Suprapubic skin (tissue), 3 donors: Measurements from ENCODE around the gene RALGDS.

Source experiments
- CTCF ChIP-seq, 2 donors: fragments of 200-600 bp in 1 of 2; fragments of 450-650 bp in 1 of 2; sonication (generic) in 1 of 2; IDR thresholded peaks; one replicate each; pipeline ENCODE4 v1.5.1; 2016 to 2019; ENCODE audit warnings: antibody characterized with exemption in 2 of 2, mild to moderate bottlenecking in 1 of 2, moderate library complexity in 1 of 2
- POLR2AphosphoS5 ChIP-seq, 3 donors: sonication (generic); formaldehyde crosslinking; IDR thresholded peaks; one replicate each; pipeline ENCODE4 v1.6.1; 2017; ENCODE audit warnings: antibody characterized with exemption in 3 of 3

- TF ChIP-seq CTCF (IDR thresholded peaks at IDR 0.05) (no peak), POLR2AphosphoS5 (IDR thresholded peaks at IDR 0.05) (no peak)
These were observed 40.9 kb downstream of the RALGDS start for GRCh38 chr9:133080161-133080560.
